Neural progenitor cell (in vitro differentiated cells): ENCODE data around the gene SPDYE18. TPM values are rescaled to one million over a fixed set of nuclear protein-coding genes. Genes with fewer than 3 reads are reported as not detected.
"Not testable (repeated sequence)": the region's sequence is repeated elsewhere in the genome, so short reads cannot be mapped to it uniquely, and the experiment has no call there.

Experiments
- DNase-seq: peaks from one replicate; pipeline ENCODE4 v3.0.0-alpha.2; 2016; ENCODE audit warnings: low spot score
- H2AFZ ChIP-seq: fragments of 200-600 bp; sonication (generic); replicated peaks from 2 replicates; pipeline ENCODE4 v1.6.1; 2016; ENCODE audit warnings: antibody characterized with exemption
- H3F3A ChIP-seq: fragments of 200-600 bp; sonication (generic); 2 replicates; pipeline ENCODE4 v1.6.1; 2016; ENCODE audit warnings: antibody characterized with exemption, low read depth
- H3K27ac ChIP-seq: fragments of 200-600 bp; sonication (generic); 2 replicates; pipeline ENCODE4 v1.5.1; 2016; ENCODE audit warnings: mild to moderate bottlenecking
- H3K27me3 ChIP-seq: fragments of 200-600 bp; sonication (generic); 2 replicates; pipeline ENCODE4 v1.6.1; 2016; ENCODE audit warnings: mild to moderate bottlenecking, moderate library complexity
- H3K36me3 ChIP-seq: fragments of 200-600 bp; sonication (generic); 2 replicates; pipeline ENCODE4 v1.5.1; 2016
- H3K4me1 ChIP-seq: fragments of 200-600 bp; sonication (generic); 2 replicates; pipeline ENCODE4 v1.6.1; 2016; ENCODE audit warnings: mixed run types
- H3K4me2 ChIP-seq: fragments of 200-600 bp; sonication (generic); 2 replicates; pipeline ENCODE4 v1.6.1; 2016
- H3K4me3 ChIP-seq: fragments of 200-600 bp; sonication (generic); 2 replicates; pipeline ENCODE4 v1.5.1; 2016
- H3K79me2 ChIP-seq: fragments of 200-600 bp; sonication (generic); 2 replicates; pipeline ENCODE4 v1.6.1; 2016; ENCODE audit warnings: low read depth
- H3K9ac ChIP-seq: fragments of 200-600 bp; sonication (generic); 2 replicates; pipeline ENCODE4 v1.6.1; 2016
- H3K9me3 ChIP-seq: fragments of 200-600 bp; sonication (generic); 2 replicates; pipeline ENCODE4 v1.5.1; 2016; ENCODE audit warnings: low read depth
- H4K20me1 ChIP-seq: fragments of 200-600 bp; sonication (generic); 2 replicates; pipeline ENCODE4 v1.6.1; 2016; ENCODE audit warnings: low read depth
- H3K27ac Mint-ChIP-seq: 3 replicates; pipeline ENCODE4 v1.8.0; 2021; ENCODE audit warnings: mixed read lengths
- H3K27me3 Mint-ChIP-seq: 2 replicates; pipeline ENCODE4 v1.8.0; 2022; ENCODE audit warnings: low read depth, mild to moderate bottlenecking, inconsistent platforms, moderate library complexity, mixed read lengths; ENCODE audit not compliant: insufficient read depth
- H3K36me3 Mint-ChIP-seq: 3 replicates; pipeline ENCODE4 v1.8.0; 2021; ENCODE audit warnings: mixed read lengths
- H3K4me1 Mint-ChIP-seq: 3 replicates; pipeline ENCODE4 v1.8.0; 2021; ENCODE audit warnings: mixed read lengths
- H3K4me3 Mint-ChIP-seq: 3 replicates; pipeline ENCODE4 v1.8.0; 2021; ENCODE audit warnings: mild to moderate bottlenecking, moderate library complexity, mixed read lengths
- H3K9me3 Mint-ChIP-seq: 3 replicates; pipeline ENCODE4 v1.8.0; 2020; ENCODE audit warnings: mixed read lengths
- total RNA-seq: library from RNA; depleted of rRNA; stranded (reverse); fragments of >200 nt; gene quantifications from 2 replicates; pipeline ENCODE4 v1.2.3, GENCODE V29; 2015; ENCODE audit warnings: low replicate concordance

SPDYE18 gene
- 0.19 TPM in 1 of 2 replicates, not detected in the other for total RNA-seq

GRCh38 chr7:77062557-77062956 is at the start of gene SPDYE18:
TSS of gene SPDYE18 (minus strand) at chr7:77062558. CDS start at chr7:77060512, 2,046 bp downstream.
- H3K27me3 Mint-ChIP-seq, H4K20me1 ChIP-seq, H3K9me3 Mint-ChIP-seq, H3K4me3 Mint-ChIP-seq, H3K79me2 ChIP-seq, DNase-seq, H3K36me3 Mint-ChIP-seq, H3K4me2 ChIP-seq, H3K4me3 ChIP-seq, H3K36me3 ChIP-seq, H3K4me1 ChIP-seq, H2AFZ ChIP-seq, H3K9ac ChIP-seq, H3K27ac ChIP-seq, H3F3A ChIP-seq, H3K27me3 ChIP-seq, H3K9me3 ChIP-seq, H3K4me1 Mint-ChIP-seq, H3K27ac Mint-ChIP-seq: not testable (repeated sequence)

GRCh38 chr7:77108362-77108761 is 46.0 kb upstream of the SPDYE18 start:
- not testable (repeated sequence) for H3K4me1 ChIP-seq, H3K27me3 ChIP-seq, H3K4me3 Mint-ChIP-seq, H3K36me3 ChIP-seq, H4K20me1 ChIP-seq, H3K36me3 Mint-ChIP-seq, H3K4me2 ChIP-seq, DNase-seq, H3K9ac ChIP-seq, H3K4me3 ChIP-seq, H3K9me3 Mint-ChIP-seq, H3F3A ChIP-seq, H3K79me2 ChIP-seq, H2AFZ ChIP-seq, H3K4me1 Mint-ChIP-seq, H3K27ac Mint-ChIP-seq, H3K9me3 ChIP-seq, H3K27me3 Mint-ChIP-seq, H3K27ac ChIP-seq

DNA sequence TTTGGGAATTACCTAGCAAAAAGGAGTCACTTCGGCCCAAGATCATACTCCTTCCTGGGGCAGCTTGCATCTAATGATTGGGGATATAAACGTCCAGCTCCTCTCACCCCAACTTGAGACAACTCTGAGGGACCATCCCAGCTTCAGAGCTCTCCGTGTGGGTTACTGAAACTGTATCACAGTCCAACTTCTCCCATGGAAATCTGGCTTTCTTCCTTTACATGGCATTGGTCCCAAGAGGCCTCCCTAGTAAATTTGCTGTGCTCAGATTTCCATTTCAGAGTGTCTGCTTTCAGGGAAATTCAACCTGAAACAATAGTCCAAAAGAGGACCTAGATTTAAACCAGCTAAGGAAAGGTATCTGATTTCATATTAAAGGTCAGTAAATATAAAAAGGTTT is 45.3 kb upstream of the SPDYE18 start:
- H3K4me3 Mint-ChIP-seq, H3K4me2 ChIP-seq, H3K9me3 Mint-ChIP-seq, H2AFZ ChIP-seq, H3K27ac Mint-ChIP-seq, H3F3A ChIP-seq, H3K27ac ChIP-seq, H3K36me3 Mint-ChIP-seq, H3K4me1 ChIP-seq, H3K4me3 ChIP-seq, H4K20me1 ChIP-seq, H3K9ac ChIP-seq, H3K36me3 ChIP-seq, H3K27me3 ChIP-seq, H3K79me2 ChIP-seq, H3K27me3 Mint-ChIP-seq, H3K9me3 ChIP-seq, DNase-seq, H3K4me1 Mint-ChIP-seq: not testable (repeated sequence)

- not testable (repeated sequence) for H3K4me1 Mint-ChIP-seq
Measured at GRCh38 chr7:77105904-77106303, 43.5 kb upstream of the SPDYE18 start.

GRCh38 chr7:77102671-77103070 is 40.3 kb upstream of the SPDYE18 start:
- H3K27me3 Mint-ChIP-seq, H3K9ac ChIP-seq, H3K79me2 ChIP-seq, H3K4me1 ChIP-seq, H3K9me3 ChIP-seq, H3K27me3 ChIP-seq, H3K9me3 Mint-ChIP-seq, H3K4me3 ChIP-seq, H3K36me3 ChIP-seq, H3K36me3 Mint-ChIP-seq, H3K4me3 Mint-ChIP-seq, H3F3A ChIP-seq, H3K4me1 Mint-ChIP-seq, H3K27ac Mint-ChIP-seq, H4K20me1 ChIP-seq, DNase-seq, H2AFZ ChIP-seq, H3K27ac ChIP-seq, H3K4me2 ChIP-seq: not testable (repeated sequence)

More at GRCh38 chr7:77105904-77106303, 43.5 kb upstream of the SPDYE18 start:
- H3K27ac ChIP-seq, H3K4me3 ChIP-seq, H3K36me3 ChIP-seq, DNase-seq, H4K20me1 ChIP-seq, H3K27me3 ChIP-seq, H3K4me2 ChIP-seq, H3K9me3 Mint-ChIP-seq, H3F3A ChIP-seq, H3K79me2 ChIP-seq, H3K9ac ChIP-seq, H2AFZ ChIP-seq, H3K36me3 Mint-ChIP-seq, H3K9me3 ChIP-seq, H3K4me3 Mint-ChIP-seq, H3K27me3 Mint-ChIP-seq, H3K27ac Mint-ChIP-seq, H3K4me1 ChIP-seq: not testable (repeated sequence)

GRCh38 chr7:77101187-77101586 is 38.8 kb upstream of the SPDYE18 start:
- not testable (repeated sequence) for H3K9ac ChIP-seq, H3F3A ChIP-seq, H3K36me3 ChIP-seq, H3K4me1 ChIP-seq, H3K27me3 ChIP-seq, H3K27ac Mint-ChIP-seq, H3K9me3 Mint-ChIP-seq, H3K4me1 Mint-ChIP-seq, H3K36me3 Mint-ChIP-seq, H3K27ac ChIP-seq, H4K20me1 ChIP-seq, H3K27me3 Mint-ChIP-seq, H3K79me2 ChIP-seq, DNase-seq, H3K9me3 ChIP-seq, H3K4me3 Mint-ChIP-seq, H2AFZ ChIP-seq, H3K4me2 ChIP-seq, H3K4me3 ChIP-seq

GRCh38 chr7:77100501-77100900 is 38.1 kb upstream of the SPDYE18 start:
- H3K36me3 Mint-ChIP-seq, H3K9me3 Mint-ChIP-seq, H3K27me3 ChIP-seq, H3K9me3 ChIP-seq, H3K9ac ChIP-seq, H4K20me1 ChIP-seq, H3K4me1 ChIP-seq, H2AFZ ChIP-seq, H3K79me2 ChIP-seq, H3K4me1 Mint-ChIP-seq, H3K4me2 ChIP-seq, H3K27ac Mint-ChIP-seq, H3K27me3 Mint-ChIP-seq, DNase-seq, H3K4me3 Mint-ChIP-seq, H3F3A ChIP-seq, H3K27ac ChIP-seq, H3K4me3 ChIP-seq, H3K36me3 ChIP-seq: not testable (repeated sequence)

DNA sequence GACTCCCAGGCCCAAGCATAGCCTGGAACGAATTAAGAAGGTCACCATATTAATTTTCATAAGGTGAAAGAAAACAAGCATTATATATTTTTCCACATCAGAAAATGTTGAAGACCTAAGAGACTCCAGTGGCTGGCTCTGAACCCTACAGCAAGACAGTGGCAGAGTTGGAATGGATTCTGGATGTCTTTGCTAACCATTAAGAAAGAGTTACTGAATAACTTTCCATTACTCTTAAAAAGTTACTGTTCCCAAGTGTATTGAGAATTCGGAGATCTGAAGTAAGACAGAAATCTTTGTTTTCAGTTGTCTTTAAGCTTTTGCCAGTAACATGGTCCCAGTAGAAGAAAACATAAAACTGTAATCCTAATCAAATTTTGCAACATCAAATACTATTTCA is 29.9 kb upstream of the SPDYE18 start:
- H4K20me1 ChIP-seq, H3F3A ChIP-seq, H3K4me1 Mint-ChIP-seq, H3K4me1 ChIP-seq, H2AFZ ChIP-seq, H3K9me3 ChIP-seq, H3K4me2 ChIP-seq, DNase-seq, H3K4me3 Mint-ChIP-seq, H3K9me3 Mint-ChIP-seq, H3K79me2 ChIP-seq, H3K4me3 ChIP-seq, H3K36me3 ChIP-seq, H3K27ac ChIP-seq, H3K27me3 Mint-ChIP-seq, H3K27me3 ChIP-seq, H3K9ac ChIP-seq, H3K36me3 Mint-ChIP-seq, H3K27ac Mint-ChIP-seq: not testable (repeated sequence)

DNA sequence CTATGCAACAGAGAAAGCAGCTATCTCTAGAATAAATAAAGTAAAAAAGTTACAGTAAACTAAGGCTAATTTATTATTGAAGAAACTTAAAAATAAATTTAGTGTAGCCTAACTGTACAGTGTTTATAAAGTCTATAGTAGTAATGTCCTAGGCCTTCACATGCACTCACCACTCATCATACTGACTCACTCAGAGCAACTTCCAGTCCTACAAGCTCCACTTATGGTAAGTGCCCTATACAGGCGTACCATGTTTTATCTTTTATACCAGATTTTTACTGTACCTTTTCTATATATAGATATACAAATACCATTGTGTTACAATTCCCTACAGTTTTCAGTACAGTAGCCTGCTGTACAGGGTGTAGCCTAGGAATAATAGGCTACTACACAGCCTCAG is 19.8 kb upstream of the SPDYE18 start:
- H3K27ac ChIP-seq, H3K9ac ChIP-seq, DNase-seq, H3K36me3 ChIP-seq, H3K4me3 Mint-ChIP-seq, H3K9me3 Mint-ChIP-seq, H3K4me1 ChIP-seq, H3K4me1 Mint-ChIP-seq, H3K79me2 ChIP-seq, H3K27me3 Mint-ChIP-seq, H3K9me3 ChIP-seq, H3F3A ChIP-seq, H3K27me3 ChIP-seq, H2AFZ ChIP-seq, H3K4me3 ChIP-seq, H3K27ac Mint-ChIP-seq, H3K4me2 ChIP-seq, H3K36me3 Mint-ChIP-seq, H4K20me1 ChIP-seq: not testable (repeated sequence)
